Panc1 (cell line): ENCODE measurements around the gene TUBA1C. TPM values are rescaled to one million over a fixed set of nuclear protein-coding genes. Genes with fewer than 3 reads are reported as not detected.
"Not testable (repeated sequence)": the region's sequence is repeated elsewhere in the genome, so short reads cannot be mapped to it uniquely, and the experiment has no call there.

ENCODE experiments used
- ATAC-seq: fragments of 200-7000 bp; cut with Tn5 transposase; 2 replicates; pipeline ENCODE4 v1.9.1; 2020; ENCODE audit warnings: mild to moderate bottlenecking, moderate library complexity
- BruUV-seq: library from RNA; stranded (reverse); fragments of 400-500 nt; replicated peaks from 2 replicates; lab custom pipeline; 2021; lab: Mats Ljungman, UMichigan
- CTCF ChIA-PET: fragments of 300-600 bp; sonication (Branson Sonifier 250); formaldehyde crosslinking; loops from one replicate; lab custom pipeline; 2022; ENCODE audit warnings: antibody characterized with exemption; lab: Charles Lee
- POLR2A ChIA-PET: fragments of 300-600 bp; sonication (Branson Sonifier 250); formaldehyde crosslinking; loops from one replicate; lab custom pipeline; 2022; ENCODE audit warnings: antibody characterized with exemption; lab: Charles Lee
- DNase-seq: peaks from one replicate; pipeline ENCODE4 v3.0.0-alpha.2; 2010; ENCODE audit warnings: low read depth, low spot score
- H3K27ac ChIP-seq: 2 replicates; pipeline ENCODE4 v1.5.1; 2011; ENCODE audit warnings: mild to moderate bottlenecking, low read length, inconsistent platforms
- H3K27me3 ChIP-seq: fragments of 200-500 bp; sonication (Bioruptor generic); 2 replicates; pipeline ENCODE4 v1.6.0; 2014; ENCODE audit warnings: low read length, inconsistent platforms; ENCODE audit not compliant: control insufficient read depth, insufficient read depth
- H3K36me3 ChIP-seq: fragments of 200-500 bp; sonication (Bioruptor generic); 2 replicates; pipeline ENCODE4 v1.5.1; 2014; ENCODE audit warnings: inconsistent platforms, mild to moderate bottlenecking, low read length, moderate library complexity; ENCODE audit not compliant: control insufficient read depth, insufficient read depth
- H3K4me1 ChIP-seq: 2 replicates; pipeline ENCODE4 v1.5.1; 2011; ENCODE audit warnings: inconsistent platforms, mild to moderate bottlenecking, low read length, moderate library complexity; ENCODE audit not compliant: control insufficient read depth, insufficient read depth
- H3K4me3 ChIP-seq, 2 experiments: 2 replicates each; pipeline ENCODE4 v1.5.1; 2011 to 2012; ENCODE audit warnings: low read depth in 2 of 2, low read length in 2 of 2, mild to moderate bottlenecking in 2 of 2, inconsistent platforms in 1 of 2, moderate library complexity in 1 of 2
- H3K9me3 ChIP-seq: fragments of 200-500 bp; sonication (Bioruptor generic); 2 replicates; pipeline ENCODE4 v1.5.1; 2014; ENCODE audit warnings: low read depth, mild to moderate bottlenecking, inconsistent platforms, low read length, moderate library complexity; ENCODE audit not compliant: control insufficient read depth, insufficient read depth
- POLR2AphosphoS5 ChIP-seq: IDR thresholded peaks from 2 replicates; pipeline ENCODE4 v1.6.1; 2012; ENCODE audit warnings: mild to moderate bottlenecking, low read depth, low read length, moderate library complexity
- SIN3A ChIP-seq: IDR thresholded peaks from 2 replicates; pipeline ENCODE4 v1.6.1; 2012; ENCODE audit warnings: low read depth, mild to moderate bottlenecking, low read length, moderate library complexity, borderline replicate concordance; ENCODE audit not compliant: insufficient read depth
- TCF7L2 ChIP-seq: IDR thresholded peaks from 2 replicates; pipeline ENCODE4 v1.6.1; 2011; ENCODE audit warnings: mild to moderate bottlenecking, low read depth, low read length, inconsistent platforms
- in situ Hi-C: cut with HindIII; loops from 2 replicates; pipeline ENCODE4 v1.10.0; 2016; ENCODE audit warnings: low sequenced_read_pairs, low pct_unique_long_range_greater_than_20kb
- intact Hi-C: fragments of 100-400 bp; cut with micrococcal nuclease; formaldehyde crosslinking; loops from one replicate; pipeline ENCODE4 v1.10.0; 2022; ENCODE audit not compliant: unreplicated experiment
- total RNA-seq: library from RNA; stranded (reverse); gene quantifications from one replicate; pipeline ENCODE4 v1.2.1, GENCODE V29; 2021; ENCODE audit not compliant: unreplicated experiment
- TF ChIP-seq, protein P1 (sequence below): fragments of 450-650 bp; IDR thresholded peaks from 2 replicates; pipeline ENCODE4 v1.5.1; 2017; ENCODE audit warnings: mild to moderate bottlenecking
- TF ChIP-seq, protein P2 (sequence below), 2 experiments: IDR thresholded peaks; 2 replicates each; pipeline ENCODE4 v1.6.1; 2011 to 2012; ENCODE audit warnings: low read depth in 2 of 2, control low read depth in 1 of 2, low read length in 1 of 2, mild to moderate bottlenecking in 1 of 2, moderate library complexity in 1 of 2; ENCODE audit not compliant: insufficient read depth in 1 of 2

TUBA1C gene
- total RNA-seq, 1 experiment from 2014 or later = 524 TPM

DNA sequence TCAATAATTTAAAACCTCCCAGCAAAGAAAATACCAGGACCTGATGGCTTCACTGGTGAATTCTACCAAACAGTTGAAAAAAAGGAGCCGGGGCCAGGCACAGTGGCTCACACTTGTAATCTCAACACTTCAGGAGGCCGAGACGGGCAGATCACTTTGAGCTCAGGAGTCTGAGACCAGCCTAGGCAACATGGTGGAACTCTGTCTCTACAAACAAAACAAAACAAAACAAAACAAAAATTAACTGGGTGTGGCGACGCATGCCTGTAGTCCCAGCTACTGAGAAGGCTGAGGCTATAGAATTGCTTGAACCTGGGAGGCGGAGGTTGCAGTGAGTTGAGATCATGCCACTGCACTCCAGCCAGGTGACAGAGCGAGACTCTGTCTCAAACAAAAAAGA lies 44.5 kb downstream of the TUBA1C start:
- H3K4me1 ChIP-seq = no peaks in the 10 kb centered on the region
- H3K36me3 ChIP-seq = no peaks in the 10 kb centered on the region
- in situ Hi-C loops (no loop called here), intact Hi-C loops (no loop called here)
- POLR2A ChIA-PET = no interaction called here
- no peaks in the 10 kb centered on the region for H3K27me3 ChIP-seq
- no peak overlapping the region for H3K4me3 ChIP-seq
- no TSS peak for BruUV-seq
- TF ChIP-seq TCF7L2 (no peak), SIN3A (no peak), POLR2AphosphoS5 (no peak)
- TF ChIP-seq, protein P1, sequence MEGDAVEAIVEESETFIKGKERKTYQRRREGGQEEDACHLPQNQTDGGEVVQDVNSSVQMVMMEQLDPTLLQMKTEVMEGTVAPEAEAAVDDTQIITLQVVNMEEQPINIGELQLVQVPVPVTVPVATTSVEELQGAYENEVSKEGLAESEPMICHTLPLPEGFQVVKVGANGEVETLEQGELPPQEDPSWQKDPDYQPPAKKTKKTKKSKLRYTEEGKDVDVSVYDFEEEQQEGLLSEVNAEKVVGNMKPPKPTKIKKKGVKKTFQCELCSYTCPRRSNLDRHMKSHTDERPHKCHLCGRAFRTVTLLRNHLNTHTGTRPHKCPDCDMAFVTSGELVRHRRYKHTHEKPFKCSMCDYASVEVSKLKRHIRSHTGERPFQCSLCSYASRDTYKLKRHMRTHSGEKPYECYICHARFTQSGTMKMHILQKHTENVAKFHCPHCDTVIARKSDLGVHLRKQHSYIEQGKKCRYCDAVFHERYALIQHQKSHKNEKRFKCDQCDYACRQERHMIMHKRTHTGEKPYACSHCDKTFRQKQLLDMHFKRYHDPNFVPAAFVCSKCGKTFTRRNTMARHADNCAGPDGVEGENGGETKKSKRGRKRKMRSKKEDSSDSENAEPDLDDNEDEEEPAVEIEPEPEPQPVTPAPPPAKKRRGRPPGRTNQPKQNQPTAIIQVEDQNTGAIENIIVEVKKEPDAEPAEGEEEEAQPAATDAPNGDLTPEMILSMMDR = no peak
- TF ChIP-seq, protein P2, sequence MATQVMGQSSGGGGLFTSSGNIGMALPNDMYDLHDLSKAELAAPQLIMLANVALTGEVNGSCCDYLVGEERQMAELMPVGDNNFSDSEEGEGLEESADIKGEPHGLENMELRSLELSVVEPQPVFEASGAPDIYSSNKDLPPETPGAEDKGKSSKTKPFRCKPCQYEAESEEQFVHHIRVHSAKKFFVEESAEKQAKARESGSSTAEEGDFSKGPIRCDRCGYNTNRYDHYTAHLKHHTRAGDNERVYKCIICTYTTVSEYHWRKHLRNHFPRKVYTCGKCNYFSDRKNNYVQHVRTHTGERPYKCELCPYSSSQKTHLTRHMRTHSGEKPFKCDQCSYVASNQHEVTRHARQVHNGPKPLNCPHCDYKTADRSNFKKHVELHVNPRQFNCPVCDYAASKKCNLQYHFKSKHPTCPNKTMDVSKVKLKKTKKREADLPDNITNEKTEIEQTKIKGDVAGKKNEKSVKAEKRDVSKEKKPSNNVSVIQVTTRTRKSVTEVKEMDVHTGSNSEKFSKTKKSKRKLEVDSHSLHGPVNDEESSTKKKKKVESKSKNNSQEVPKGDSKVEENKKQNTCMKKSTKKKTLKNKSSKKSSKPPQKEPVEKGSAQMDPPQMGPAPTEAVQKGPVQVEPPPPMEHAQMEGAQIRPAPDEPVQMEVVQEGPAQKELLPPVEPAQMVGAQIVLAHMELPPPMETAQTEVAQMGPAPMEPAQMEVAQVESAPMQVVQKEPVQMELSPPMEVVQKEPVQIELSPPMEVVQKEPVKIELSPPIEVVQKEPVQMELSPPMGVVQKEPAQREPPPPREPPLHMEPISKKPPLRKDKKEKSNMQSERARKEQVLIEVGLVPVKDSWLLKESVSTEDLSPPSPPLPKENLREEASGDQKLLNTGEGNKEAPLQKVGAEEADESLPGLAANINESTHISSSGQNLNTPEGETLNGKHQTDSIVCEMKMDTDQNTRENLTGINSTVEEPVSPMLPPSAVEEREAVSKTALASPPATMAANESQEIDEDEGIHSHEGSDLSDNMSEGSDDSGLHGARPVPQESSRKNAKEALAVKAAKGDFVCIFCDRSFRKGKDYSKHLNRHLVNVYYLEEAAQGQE (IDR thresholded peaks at IDR 0.05; ENCODE audit: insufficient read depth in 1 of 2, low read depth in 2 of 2, low read length in 1 of 2) = no peak
- no peak for DNase-seq
- H3K9me3 ChIP-seq = no peaks in the 10 kb centered on the region
- no peak for ATAC-seq
- CTCF ChIA-PET = no interaction called here
- H3K27ac ChIP-seq = no peak overlapping the region

DNA sequence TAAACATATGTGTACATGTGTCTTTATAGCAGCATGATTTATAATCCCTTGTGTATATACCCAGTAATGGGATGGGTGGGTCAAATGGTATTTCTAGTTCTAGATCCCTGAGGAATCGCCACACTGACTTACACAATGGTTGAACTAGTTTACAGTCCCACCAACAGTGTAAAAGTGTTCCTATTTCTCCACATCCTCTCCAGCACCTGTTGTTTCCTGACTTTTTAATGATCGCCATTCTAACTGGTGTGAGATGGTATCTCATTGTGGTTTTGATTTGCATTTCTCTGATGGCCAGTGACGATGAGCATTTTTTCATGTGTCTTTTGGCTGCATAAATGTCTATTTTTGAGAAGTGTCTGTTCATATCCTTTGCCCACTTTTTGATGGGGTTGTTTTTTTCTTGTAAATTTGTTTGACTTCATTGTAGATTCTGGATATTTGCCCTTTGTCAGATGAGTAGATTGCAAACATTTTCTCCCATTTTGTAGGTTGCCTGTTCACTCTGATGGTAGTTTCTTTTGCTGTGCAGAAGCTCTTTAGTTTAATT lies 45.6 kb downstream of the TUBA1C start:
- in situ Hi-C loops, H3K4me3 ChIP-seq, ATAC-seq, H3K27ac ChIP-seq, H3K36me3 ChIP-seq, BruUV-seq, CTCF ChIA-PET, intact Hi-C loops, H3K27me3 ChIP-seq, H3K4me1 ChIP-seq, DNase-seq, POLR2A ChIA-PET, H3K9me3 ChIP-seq: not testable (repeated sequence)

DNA sequence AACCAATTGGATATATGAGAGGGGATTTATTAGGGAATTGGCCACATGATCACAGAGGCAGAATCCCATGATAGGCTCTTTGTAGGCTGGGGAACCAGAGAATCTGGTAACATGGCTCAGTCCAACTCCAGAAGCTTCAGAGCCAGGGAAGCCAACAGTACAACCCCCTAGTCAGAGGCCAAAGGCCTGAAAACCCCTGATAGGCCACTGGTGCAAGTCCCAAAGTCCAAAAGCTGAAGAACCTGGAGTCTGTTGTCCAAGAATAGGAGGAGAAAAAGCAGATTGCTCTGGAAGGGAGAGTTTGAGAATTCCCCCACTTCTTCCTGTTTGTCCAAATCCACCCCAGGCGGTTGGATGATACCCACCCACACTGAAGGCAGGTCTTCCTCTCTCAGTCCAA lies 49.9 kb downstream of the TUBA1C start:
- in situ Hi-C loops = no loop called here
- ChIA-PET CTCF (no interaction called here), POLR2A (no interaction called here)
- TF ChIP-seq SIN3A (no peak), TCF7L2 (no peak), POLR2AphosphoS5 (no peak)
- TF ChIP-seq, protein P1 = no peak
- TF ChIP-seq, protein P2 (IDR thresholded peaks at IDR 0.05; ENCODE audit: insufficient read depth in 1 of 2, low read depth in 2 of 2, low read length in 1 of 2) = no peak
- Histone ChIP-seq H3K4me1 (no peaks in the 10 kb centered on the region), H3K36me3 (no peaks in the 10 kb centered on the region), H3K27me3 (no peaks in the 10 kb centered on the region), H3K4me3 (no peak overlapping the region), H3K9me3 (no peaks in the 10 kb centered on the region), H3K27ac (no peak overlapping the region)
- DNase-seq (no peak), ATAC-seq (no peak)
- intact Hi-C loops = no loop called here
- BruUV-seq = no TSS peak

DNA sequence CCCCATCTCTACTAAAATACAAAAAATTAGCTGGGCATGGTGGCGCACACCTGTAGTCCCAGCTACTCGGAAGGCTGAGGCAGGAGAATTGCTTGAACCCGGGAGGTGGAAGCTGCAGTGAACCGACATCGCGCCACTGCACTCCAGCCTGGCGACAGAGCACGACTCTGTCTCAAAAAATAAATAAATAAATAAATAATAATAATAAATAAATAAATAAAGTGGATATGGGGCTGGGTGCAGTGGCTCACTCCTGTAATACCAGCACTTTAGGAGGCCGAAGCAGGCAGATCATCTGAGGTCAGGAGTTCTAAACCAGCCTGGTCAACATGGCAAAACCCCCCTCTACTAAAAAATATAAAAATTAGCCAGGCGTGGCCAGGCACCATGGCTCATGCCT lies 52.2 kb downstream of the TUBA1C start:
- DNase-seq, POLR2A ChIA-PET, ATAC-seq, CTCF ChIA-PET, intact Hi-C loops, H3K4me1 ChIP-seq, H3K27me3 ChIP-seq, in situ Hi-C loops, H3K4me3 ChIP-seq, H3K27ac ChIP-seq, H3K36me3 ChIP-seq, BruUV-seq, H3K9me3 ChIP-seq: not testable (repeated sequence)
